ENCODE measurements around the gene EFHC2.

The EFHC2 gene

GRCh38 chrX:44232081-44232480 is 111.4 kb downstream of the EFHC2 start (continued):
- TF ChIP-seq, protein P1, sequence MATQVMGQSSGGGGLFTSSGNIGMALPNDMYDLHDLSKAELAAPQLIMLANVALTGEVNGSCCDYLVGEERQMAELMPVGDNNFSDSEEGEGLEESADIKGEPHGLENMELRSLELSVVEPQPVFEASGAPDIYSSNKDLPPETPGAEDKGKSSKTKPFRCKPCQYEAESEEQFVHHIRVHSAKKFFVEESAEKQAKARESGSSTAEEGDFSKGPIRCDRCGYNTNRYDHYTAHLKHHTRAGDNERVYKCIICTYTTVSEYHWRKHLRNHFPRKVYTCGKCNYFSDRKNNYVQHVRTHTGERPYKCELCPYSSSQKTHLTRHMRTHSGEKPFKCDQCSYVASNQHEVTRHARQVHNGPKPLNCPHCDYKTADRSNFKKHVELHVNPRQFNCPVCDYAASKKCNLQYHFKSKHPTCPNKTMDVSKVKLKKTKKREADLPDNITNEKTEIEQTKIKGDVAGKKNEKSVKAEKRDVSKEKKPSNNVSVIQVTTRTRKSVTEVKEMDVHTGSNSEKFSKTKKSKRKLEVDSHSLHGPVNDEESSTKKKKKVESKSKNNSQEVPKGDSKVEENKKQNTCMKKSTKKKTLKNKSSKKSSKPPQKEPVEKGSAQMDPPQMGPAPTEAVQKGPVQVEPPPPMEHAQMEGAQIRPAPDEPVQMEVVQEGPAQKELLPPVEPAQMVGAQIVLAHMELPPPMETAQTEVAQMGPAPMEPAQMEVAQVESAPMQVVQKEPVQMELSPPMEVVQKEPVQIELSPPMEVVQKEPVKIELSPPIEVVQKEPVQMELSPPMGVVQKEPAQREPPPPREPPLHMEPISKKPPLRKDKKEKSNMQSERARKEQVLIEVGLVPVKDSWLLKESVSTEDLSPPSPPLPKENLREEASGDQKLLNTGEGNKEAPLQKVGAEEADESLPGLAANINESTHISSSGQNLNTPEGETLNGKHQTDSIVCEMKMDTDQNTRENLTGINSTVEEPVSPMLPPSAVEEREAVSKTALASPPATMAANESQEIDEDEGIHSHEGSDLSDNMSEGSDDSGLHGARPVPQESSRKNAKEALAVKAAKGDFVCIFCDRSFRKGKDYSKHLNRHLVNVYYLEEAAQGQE (tag by site-specific recombination; IDR thresholded peaks at IDR 0.05) = no peak
- TF ChIP-seq ZNF544 (tag by site-specific recombination; IDR thresholded peaks at IDR 0.05) = no peak
- no peak for TF ChIP-seq ZNF639 (tag by site-specific recombination; IDR thresholded peaks at IDR 0.05)
- TF ChIP-seq ZNF658 (tag by site-specific recombination; IDR thresholded peaks at IDR 0.05) = no peak

DNA sequence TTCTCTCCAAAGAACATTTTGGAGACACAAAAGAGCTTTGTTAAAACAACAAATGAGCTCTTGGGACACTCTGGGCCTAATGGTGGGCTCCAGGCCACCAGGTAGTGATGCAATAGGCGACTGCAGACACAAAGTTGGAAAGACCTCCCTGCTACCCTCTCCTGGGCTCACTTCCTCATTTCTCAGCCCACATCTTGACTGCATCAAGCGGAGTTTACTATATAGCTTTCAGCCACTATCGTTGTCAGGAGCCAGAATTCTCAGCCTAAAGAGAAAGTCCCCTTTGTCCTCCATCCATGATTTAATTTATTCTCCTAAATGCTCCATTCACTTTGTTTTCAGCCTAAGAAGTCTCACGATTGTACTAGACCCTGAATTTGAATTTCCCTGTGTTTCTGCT is 114.9 kb downstream of the EFHC2 start:
- no peaks in the 10 kb centered on the region for H3K9me3 ChIP-seq (ENCODE audit: control insufficient read depth, insufficient read depth, low read depth, low read length)
- no peaks in the 10 kb centered on the region for H3K36me3 ChIP-seq (ENCODE audit: control insufficient read depth in 2 of 2, insufficient read depth in 1 of 2, low read length in 2 of 2)
- CTCF ChIA-PET = interaction anchor here (1.1 kb wide), 1 partner anchor 270 kb away, joined by 4 read pairs; no protein-coding TSS in a partner anchor
- no peaks in the 10 kb centered on the region for H3K4me1 ChIP-seq (ENCODE audit: control insufficient read depth, insufficient read depth, low read length)
- TF ChIP-seq, protein P2, sequence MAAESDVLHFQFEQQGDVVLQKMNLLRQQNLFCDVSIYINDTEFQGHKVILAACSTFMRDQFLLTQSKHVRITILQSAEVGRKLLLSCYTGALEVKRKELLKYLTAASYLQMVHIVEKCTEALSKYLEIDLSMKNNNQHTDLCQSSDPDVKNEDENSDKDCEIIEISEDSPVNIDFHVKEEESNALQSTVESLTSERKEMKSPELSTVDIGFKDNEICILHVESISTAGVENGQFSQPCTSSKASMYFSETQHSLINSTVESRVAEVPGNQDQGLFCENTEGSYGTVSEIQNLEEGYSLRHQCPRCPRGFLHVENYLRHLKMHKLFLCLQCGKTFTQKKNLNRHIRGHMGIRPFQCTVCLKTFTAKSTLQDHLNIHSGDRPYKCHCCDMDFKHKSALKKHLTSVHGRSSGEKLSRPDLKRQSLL (tag by site-specific recombination; IDR thresholded peaks at IDR 0.05) = no peak
- TF ChIP-seq ZNF133 (tag by site-specific recombination; IDR thresholded peaks at IDR 0.05) (no peak), ZNF24 (tag by site-specific recombination; IDR thresholded peaks at IDR 0.05) (no peak), ZNF555 (tag by site-specific recombination; conservative IDR thresholded peaks at IDR 0.05) (no peak), WT1 (tag by site-specific recombination; IDR thresholded peaks at IDR 0.05) (no peak), OSR2 (tag by site-specific recombination; IDR thresholded peaks at IDR 0.05) (no peak), ZSCAN4 (tag by site-specific recombination; IDR thresholded peaks at IDR 0.05) (no peak), ZNF571 (tag by site-specific recombination; IDR thresholded peaks at IDR 0.05) (no peak)
- POLR2A ChIA-PET = no interaction called here
- H3K4me3 ChIP-seq (ENCODE audit: low read depth, low read length) = no peak overlapping the region
- no peak overlapping the region for H3K27ac ChIP-seq (ENCODE audit: extremely low read depth, low read depth, low read length)

DNA sequence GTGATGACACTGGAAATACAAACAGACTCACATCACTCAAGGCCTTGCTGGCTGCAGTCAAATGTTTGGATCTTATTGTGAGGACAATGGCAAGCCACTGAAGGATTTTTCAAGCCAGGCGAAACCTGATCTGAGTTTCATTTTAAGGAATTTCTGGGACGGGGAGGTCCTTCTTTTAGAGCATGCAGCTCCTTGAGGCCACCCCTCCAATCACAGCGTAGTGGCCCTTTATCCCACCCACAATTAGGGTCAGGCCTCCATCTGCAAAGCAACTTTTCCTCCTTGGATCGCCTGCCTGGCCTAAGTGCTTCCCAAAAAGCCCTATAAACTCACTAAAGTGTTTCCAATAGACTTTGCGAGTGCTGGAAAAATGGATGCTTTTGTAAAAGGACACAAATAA is 115.5 kb downstream of the EFHC2 start:
- no peak overlapping the region for H3K27ac ChIP-seq (ENCODE audit: extremely low read depth, low read depth, low read length)
- no peaks in the 10 kb centered on the region for H3K4me1 ChIP-seq (ENCODE audit: control insufficient read depth, insufficient read depth, low read length)
- H3K36me3 ChIP-seq (ENCODE audit: control insufficient read depth in 2 of 2, insufficient read depth in 1 of 2, low read length in 2 of 2) = no peaks in the 10 kb centered on the region
- no peaks in the 10 kb centered on the region for H3K9me3 ChIP-seq (ENCODE audit: control insufficient read depth, insufficient read depth, low read depth, low read length)
- H3K4me3 ChIP-seq (ENCODE audit: low read depth, low read length) = no peak overlapping the region
- ChIA-PET POLR2A (no interaction called here), CTCF (no interaction called here)
- TF ChIP-seq ZNF202 (tag by site-specific recombination; IDR thresholded peaks at IDR 0.05; ENCODE audit: borderline replicate concordance) = no peak
- no peak for TF ChIP-seq ZNF843 (tag by site-specific recombination; IDR thresholded peaks at IDR 0.05)
- TF ChIP-seq ZNF776 (tag by site-specific recombination; IDR thresholded peaks at IDR 0.05; ENCODE audit: borderline replicate concordance) = no peak
- no peak for TF ChIP-seq AEBP2 (tag by site-specific recombination; IDR thresholded peaks at IDR 0.05; ENCODE audit: borderline replicate concordance)
- no peak for TF ChIP-seq IKZF3 (tag by site-specific recombination; IDR thresholded peaks at IDR 0.05)
- TF ChIP-seq ZNF654 (tag by site-specific recombination; IDR thresholded peaks at IDR 0.05; ENCODE audit: low read depth) = no peak
- no peak for TF ChIP-seq ZNF660 (tag by site-specific recombination; IDR thresholded peaks at IDR 0.05)
- TF ChIP-seq RBAK (tag by site-specific recombination; IDR thresholded peaks at IDR 0.05) = no peak
- TF ChIP-seq ZNF514 (tag by site-specific recombination; IDR thresholded peaks at IDR 0.05) = no peak
- TF ChIP-seq ZNF423 (tag by site-specific recombination; IDR thresholded peaks at IDR 0.05) = no peak
- TF ChIP-seq ZFP69B (tag by site-specific recombination; IDR thresholded peaks at IDR 0.05) = no peak
- TF ChIP-seq, protein P2 (tag by site-specific recombination; IDR thresholded peaks at IDR 0.05) = no peak
- TF ChIP-seq ZNF664 (tag by site-specific recombination; IDR thresholded peaks at IDR 0.05) = no peak
- no peak for TF ChIP-seq ZNF248 (tag by site-specific recombination; IDR thresholded peaks at IDR 0.05)

Data from HEK293 (cell line).